HG03025 (cell line): ENCODE measurements around the gene MEGF11.

Experiments used
- ATAC-seq: cut with Tn5 transposase; IDR thresholded peaks from one replicate; pipeline ENCODE4 v1.9.1; 2021; ENCODE audit warnings: mild to moderate bottlenecking, moderate library complexity; ENCODE audit not compliant: unreplicated experiment, low FRiP score

Gene MEGF11

DNA sequence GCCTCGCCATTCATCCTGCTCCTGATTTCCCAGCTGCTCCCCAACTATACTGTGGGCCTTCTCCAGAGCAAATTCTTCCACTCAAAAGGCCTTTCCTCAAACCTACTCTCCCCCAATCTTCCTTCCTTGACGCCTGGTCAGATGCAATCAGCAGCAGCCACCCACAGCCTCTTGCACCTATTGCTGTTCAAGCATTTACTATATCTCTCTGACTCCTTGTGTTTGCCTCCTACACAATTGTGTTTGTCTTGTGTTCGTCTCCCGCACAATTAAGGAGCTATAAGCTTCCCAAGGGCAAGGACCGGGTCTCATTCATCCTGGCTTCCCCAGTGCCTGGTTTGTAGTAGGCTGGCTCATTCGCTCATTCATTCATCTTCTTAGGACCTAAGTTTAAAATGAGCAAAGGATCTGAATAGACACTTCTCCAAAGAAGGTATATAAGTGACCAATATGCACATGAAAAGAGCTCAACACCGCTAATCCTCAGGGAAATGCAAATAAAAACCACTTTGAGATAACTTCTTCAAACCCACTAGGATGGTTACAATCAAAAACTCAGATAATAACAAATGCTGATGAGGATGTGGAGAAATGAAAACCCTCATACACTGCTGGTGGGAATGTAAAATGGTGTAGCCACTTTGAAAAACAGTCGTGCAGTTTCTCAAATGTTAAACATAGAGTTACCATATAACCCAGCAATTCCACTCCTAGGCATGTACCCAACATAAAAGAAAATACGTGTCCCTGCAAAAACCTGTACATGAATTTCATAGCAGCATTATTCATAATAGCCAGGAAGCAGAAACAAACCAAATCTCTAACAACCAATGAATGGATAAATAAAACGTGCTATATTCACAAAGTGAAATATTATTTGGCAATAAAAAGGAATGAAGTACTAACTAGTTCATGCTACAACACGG lies 31.0 kb downstream of the MEGF11 start:
- ATAC-seq = no peak

DNA sequence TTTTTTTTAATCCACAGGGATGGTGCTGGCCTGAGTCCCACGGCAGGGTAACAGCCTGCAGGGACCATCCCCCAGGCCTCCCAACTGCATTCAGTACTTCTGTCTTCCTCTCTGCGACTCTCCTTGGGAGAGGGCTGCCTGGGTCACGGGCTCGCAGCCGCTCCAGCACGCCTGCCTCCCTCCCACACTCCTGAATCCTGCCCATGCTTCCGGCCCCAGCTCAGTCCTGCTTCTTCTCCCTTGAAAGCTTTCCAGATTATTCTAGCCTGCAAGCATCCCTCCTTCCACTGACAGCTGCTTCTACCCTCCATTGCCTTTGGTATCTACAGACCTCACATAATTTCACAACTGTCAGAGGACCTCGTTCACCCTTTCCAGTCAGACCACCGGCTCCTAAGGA lies 32.4 kb downstream of the MEGF11 start:
- ATAC-seq = no peak

DNA sequence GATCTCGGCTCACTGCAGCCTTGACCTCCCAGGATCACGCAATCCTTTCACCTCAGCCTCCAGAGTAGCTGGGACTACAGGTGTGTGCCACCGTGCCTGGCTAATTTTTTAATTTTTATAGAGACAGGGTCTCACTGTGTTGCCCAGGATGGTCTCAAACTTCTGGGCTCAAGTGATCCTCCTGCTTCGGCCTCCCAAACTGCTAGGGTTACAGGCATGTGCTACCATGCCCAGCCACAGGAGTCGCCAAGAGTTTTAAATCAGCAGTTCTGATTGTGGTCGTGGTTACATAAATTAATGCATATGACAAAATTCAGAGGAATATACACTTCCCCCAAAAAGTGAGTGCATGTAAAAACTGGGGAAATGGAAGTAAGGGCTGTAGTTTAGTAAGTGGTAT lies 32.9 kb downstream of the MEGF11 start:
- ATAC-seq = no peak

DNA sequence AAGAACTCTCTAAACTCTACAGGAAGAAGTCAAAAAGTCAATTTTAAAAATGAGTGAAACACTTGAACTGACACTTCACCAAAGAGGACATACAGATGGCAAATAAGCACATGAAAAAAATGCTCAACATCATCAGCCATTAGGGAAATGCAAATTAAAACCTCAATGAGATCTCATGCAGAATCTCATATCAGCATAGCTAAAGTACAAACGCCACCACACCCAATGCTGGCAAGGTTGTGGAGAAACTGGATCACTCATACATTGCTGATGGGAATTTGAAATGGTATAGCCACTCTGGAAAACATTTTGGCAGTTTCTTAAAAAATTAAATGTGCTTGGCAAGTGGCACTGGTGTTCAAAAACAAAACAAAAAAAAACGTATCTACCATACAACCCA lies 34.2 kb downstream of the MEGF11 start:
- no peak for ATAC-seq

DNA sequence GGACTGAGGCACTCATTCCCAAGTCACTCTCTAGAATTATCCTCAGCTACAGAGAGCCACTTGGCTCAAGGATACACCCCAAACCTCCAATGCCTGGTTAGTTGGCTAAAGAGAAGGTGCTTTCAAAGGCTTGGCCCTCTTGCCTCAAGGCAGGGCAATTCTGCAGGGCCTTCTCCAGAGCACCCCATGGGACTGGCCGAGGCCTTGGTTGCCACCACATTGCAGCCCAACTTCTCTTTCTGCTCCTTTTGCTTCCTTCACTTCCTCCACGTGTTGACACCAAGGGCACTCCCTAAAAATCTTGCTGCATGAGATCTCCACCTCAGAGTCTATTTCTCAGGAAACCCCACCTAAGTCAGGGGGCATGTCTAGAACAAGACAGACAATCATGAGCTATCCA lies 36.7 kb downstream of the MEGF11 start:
- no peak for ATAC-seq

DNA sequence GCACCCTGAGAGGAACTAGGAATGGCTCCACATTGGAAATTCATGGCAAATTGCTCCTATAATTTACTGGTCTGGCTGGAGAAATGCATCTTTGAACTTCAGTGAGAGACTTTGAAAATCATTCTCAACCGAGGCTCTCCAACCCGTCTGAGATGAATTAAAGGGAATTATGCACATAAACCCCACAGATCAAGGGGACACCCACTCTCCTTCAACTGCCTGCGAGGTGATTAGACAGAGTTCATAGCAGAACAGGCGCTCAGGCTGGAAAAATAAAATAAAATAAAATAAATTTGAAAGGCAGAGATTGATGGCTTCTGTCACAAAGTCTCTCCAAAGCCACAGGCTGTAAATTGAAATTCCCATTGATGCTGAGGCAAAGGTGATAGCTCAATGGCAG lies 37.7 kb downstream of the MEGF11 start:
- ATAC-seq = no peak

DNA sequence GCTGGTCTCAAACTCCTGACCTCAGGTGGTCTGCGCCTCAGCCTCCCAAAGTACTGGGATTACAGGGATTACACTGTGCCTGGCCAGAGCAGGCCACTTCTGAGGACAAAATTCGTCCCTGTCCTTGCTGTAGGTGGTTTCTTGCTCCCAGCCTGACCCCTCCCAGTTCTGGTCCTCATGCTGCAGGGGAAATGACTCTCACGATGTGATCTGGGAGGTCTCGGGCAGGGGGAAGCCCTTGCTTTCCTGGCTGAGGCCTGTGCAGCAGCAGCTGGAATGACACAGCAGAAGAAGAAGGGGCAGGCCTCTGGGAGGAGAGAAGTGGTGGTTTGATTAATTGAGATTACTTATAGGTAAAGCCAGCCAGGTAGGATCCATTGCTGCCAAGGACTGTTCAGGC lies 39.3 kb downstream of the MEGF11 start:
- no peak for ATAC-seq

DNA sequence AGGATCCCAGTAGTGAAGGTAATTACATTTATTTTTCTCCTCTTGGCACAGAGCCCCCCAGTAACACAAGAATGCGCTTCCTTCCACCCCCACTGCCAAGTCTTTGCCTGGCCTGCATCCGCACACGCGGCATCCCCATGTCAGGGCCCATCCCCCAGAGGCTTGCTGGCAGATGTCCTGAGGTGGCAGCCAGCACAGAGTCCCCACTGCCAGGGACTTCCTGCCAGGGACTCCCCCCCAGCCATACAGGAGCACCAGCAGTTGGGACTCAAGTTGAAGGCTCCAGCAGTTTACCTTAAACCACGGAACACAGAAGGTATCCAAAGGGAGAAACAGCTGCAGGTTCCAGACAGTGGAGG lies 41.0 kb downstream of the MEGF11 start:
- no peak for ATAC-seq

DNA sequence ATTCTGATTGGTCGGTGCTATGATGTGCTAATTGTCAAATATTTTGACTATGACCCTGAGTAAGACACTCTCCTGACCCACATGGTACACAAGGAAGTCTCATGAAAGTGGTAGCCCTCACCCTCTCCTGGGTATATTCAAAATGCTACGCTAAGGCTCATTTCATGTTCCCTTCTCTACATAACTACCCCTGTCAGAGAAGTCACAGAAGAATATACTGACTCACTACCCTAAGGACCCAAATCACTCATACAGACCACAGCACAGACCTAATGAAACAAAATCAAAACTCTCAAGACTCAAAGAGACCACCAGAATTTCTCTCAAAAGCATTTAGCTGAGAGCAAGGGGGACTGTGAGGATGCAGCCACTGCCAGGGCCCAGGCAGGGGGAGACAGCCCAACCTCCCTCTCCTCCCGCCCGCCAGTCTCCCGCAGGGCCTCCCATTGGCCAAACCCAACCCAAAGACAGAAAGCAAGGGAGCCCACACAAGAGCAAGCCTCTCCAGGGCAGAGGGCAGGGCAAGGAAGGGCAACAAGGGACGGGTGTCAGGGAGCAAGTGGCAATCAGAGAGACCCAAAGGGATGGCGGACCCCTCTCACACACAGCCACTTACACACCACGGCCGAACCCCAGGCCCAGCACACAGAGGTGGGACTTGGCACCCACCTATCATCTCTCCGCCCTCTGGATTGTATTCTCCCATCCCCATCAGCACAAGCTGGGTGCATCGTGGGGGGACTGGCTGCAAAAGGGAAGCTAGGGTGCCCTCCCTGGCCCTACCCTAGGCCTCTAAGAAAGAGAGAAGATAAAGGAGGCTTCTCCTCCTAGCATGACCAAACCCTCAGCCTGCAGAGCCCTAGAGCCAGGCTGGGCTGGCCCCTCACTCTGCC lies 41.6 kb downstream of the MEGF11 start:
- no peak for ATAC-seq

DNA sequence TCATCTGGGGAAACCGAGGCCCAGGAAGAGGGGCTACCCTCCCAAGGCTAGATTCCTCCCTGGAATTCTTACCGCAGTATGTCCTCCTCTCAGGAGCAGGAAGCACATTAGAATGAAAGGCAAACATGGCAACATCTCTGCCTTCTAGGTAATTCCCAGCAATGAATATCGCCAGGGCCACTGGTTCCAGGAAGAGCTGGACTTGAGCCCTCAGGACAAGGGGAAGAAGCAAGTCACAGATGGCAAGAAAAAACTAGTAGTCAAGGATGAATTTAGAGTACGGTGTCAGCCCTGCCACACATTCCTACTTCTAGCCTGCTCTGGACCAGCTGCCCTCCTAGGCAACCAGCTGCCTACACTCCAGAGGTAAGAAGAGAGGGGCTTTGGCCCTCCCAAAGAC lies 42.9 kb downstream of the MEGF11 start:
- no peak for ATAC-seq

DNA sequence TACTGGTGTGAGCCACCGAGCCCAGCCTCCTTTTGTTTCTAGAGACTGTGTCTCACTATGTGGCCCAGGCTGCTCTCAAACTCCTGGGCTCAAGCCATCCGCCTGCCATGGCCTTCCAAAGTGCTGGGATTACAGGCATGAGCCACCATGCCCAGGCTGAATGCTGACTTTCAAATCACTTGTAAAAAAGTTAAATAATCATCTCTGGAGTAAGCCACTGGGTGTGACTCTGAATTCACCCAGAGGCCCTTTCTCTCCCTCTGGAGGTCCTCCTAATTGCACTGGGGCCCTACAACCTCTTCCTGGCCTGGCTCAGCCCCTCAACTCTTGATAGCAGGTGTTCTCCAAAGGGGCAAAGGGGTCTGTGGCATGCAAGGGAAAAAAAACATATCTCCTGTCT lies 54.8 kb downstream of the MEGF11 start:
- ATAC-seq = no peak

DNA sequence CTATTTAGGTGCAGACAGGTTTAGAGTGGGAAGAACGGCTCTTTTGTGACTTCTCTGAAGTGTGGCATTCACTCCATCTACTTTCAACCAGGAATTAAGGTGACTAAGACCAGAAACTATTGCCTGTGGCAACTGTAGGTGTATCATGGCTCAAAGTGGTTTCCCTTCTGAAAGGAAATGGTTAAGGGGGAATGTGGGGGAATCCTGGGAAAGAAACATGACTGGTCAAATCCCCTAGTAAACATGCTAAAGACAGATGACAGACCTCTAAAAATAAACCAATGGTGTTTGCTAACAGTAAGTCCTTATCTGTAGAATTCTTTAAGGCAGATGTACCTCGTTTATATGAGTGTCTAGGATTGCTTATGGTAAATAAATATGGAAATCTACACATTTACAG lies 56.9 kb downstream of the MEGF11 start:
- no peak for ATAC-seq

DNA sequence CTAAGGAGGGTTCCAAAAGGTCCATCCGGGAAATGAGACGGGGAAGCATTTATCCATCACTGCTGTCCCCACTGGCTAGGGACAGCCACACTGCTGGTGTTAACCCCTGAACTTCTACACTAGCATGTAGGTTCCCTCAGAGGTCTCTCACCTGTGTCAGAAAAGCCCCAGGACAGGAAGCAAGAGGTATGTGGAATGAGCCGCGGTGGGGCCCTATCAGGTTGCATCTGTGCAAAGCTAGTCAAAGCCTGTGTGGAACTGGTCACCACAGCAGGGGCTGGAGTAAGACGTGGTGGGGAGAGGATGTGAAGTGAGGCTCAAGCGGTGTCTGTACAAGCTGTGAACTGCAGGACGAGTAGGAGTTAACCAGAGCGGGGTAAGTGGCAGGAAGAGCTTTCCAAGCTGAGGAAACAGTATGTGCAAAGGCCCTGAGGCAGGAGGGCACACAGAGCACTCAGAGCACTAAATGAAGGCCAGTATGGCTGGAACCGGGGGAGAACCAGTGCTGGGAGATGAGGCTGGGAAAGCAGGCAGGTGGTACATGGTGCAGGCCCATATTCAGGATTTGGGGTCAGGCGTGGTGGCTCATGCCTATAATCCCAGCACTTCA lies 57.8 kb downstream of the MEGF11 start:
- no peak for ATAC-seq

DNA sequence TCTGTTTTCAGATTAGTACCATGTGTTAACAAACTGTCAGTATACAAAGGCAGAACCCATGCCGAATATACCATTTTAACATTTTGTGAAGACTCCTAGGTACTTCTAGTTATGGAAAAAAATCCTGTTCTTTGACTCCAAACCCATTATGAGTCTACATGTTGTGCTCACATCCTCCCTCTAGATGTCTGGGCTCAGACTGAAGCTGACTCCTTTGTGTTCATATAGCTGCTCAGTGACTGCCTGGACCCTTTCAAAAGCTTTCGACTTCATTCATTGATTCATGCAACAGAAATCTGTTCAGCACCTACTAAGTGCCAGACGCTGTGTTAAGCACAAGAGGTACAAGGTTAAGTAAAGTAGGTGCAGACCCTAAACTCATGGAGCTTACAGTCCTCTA lies 60.5 kb downstream of the MEGF11 start:
- no peak for ATAC-seq

DNA sequence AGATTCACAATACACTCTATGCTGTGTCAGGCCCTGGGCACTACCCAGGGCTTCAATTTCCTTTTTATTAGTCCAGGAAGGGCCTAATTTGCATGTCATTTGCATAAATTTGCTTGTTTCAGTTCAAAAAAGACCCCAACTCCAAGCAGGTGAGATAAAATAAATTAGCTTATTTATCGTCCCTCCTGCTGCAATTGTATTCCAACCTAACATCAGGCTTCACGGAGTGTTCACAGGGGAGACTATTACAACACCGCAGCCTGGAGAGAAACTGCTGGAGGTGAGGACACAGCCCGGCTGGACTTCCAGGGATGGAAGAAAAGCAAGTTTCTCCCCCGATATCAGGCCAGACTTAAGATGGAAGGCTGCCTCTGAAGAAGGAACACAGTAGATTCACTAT lies 62.8 kb downstream of the MEGF11 start:
- no peak for ATAC-seq

DNA sequence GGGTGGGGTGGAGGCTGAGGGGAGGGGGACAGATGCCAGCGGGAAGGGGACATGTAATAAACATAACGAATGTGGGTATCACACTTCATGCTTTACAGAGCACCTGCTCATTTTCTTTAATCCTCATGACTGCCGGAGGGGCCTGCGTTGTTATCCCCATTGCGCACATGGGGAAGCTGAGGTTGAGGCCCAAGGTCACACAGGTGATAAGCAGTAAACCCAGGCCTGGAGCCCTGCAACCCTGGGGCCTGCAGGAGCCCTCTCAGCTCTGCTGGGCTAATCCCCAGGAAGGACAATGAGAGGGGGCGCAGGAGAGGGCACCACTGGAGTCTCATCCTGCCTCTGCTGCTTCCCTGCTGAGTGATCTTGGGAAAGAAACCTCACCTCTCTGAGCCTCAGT lies 64.3 kb downstream of the MEGF11 start:
- no peak for ATAC-seq

DNA sequence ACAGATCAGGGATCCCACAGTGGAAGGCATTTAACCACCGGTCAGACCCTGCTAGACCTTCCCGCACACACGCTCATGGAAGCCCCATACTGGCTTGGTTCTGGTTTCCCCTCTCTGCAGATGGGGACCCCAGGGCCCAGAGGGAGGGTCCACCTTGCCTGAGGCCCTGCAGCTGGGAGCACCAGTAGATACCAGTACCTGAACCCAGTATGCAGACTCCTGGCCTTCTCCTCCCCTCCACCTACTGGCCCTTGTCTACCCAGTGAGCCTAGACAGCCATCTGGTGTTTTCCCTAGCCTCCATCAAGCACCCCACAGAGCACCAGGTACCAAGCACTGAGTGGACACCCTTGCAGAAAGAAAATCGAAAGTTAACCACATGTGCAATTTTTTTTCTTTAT lies 65.1 kb downstream of the MEGF11 start:
- ATAC-seq = no peak

DNA sequence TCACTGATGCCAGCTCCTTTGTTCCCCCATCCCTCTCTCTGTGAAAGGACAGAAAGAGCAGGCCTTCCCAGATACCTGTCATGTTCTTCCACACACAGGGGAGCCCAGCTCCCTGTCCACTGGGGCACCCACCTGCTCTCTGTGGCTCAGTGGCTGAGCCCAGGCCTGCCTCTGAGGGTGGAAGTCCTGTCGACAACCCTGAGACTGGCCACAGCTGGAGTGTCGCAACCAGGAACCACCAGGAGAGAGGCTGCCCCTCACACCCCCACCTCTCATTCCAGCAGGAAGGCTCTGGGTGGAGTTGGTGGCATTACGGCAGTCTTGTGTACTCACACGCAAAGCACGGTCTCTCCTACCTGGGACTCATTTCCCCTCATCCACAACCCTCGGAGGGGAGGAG lies 66.3 kb downstream of the MEGF11 start:
- ATAC-seq = no peak

DNA sequence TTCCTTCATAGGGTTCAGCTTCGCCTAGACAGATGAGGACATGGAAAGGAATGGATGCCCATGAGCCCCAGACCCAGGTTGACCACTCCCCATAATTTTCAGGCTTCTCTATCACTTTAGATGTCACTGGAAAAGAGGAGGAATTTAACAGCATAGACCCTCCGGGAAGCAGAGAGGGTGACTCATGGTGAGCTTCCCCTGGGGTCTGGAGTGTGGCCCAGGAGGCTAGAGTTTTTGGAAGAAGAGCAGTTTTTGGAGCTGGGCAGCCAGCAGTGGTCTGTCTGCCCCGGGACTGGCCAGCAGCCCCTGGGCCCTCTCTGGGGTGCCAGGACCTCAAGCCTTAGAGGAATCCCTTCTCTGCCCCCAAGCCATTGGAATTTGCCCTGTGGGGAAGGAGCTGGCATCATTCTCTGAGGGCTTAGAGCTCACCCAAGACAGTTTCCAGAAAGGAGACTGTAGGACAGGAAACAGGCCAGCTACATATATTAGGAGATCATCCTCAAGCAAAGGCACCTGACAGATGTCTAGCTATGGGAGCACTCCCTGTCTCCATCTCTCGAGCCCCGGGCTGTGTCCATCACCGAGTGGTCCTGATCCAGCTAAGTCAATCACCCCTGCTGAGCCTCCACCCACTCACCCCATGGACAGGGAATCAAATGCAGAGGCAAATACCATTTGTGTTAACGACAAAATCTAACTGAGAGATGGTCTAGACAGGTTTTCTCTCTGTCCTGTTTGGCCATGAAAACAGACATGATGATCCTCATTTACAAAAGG lies 67.3 kb downstream of the MEGF11 start:
- no peak for ATAC-seq

DNA sequence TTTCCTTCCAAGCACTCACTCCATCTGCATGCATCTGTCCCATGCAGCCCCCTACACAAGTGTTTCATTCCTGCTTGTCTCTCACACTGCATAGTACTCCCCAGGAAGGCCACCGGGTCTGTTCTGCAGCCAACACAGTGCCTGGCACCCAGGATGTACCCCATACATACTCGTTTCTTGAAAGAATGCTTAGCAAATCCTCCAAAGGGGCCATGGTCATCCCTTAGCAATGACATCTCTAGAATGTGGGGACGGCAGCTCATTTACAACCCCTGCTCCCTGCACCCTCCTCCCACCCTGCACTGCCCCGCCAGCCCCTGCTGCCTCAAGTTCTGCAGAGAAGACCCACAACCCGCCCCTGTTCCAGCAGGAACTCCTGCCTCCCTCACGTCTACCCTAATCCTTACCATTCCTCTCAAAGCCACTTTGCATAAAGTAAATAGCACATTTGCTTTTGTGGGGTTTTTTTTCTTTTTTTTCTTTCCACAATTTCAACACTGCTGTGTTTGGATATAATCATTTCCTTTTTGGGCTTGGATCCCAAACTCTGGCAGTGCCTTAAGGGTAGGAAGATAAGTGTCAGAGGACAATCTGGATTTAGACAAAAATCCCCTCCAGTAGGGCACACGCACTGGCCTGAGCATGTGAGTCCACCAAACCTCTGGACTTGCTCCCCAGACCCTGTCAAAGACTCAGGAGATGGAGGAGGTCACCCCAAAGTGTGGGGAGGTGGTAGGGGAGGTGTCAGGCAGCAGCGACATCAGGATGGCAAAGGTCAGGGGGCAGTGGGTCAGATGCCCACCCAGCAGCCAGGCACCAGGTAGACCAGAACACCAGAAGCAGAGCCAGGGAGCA lies 68.4 kb downstream of the MEGF11 start:
- no peak for ATAC-seq
